Stimulated activated CD4-positive, alpha-beta T cell treated with anti-CD3 and anti-CD28 coated beads, TNF-alpha, amount 100 ng/mL, for 48 hours (primary cell): ENCODE measurements around the gene KIF2A.

Experiments
- DNase-seq, 3 donors: peaks; one replicate each; pipeline ENCODE4 v3.0.0-alpha.2; 2020; ENCODE audit warnings: low read depth in 3 of 3

The KIF2A gene

DNA sequence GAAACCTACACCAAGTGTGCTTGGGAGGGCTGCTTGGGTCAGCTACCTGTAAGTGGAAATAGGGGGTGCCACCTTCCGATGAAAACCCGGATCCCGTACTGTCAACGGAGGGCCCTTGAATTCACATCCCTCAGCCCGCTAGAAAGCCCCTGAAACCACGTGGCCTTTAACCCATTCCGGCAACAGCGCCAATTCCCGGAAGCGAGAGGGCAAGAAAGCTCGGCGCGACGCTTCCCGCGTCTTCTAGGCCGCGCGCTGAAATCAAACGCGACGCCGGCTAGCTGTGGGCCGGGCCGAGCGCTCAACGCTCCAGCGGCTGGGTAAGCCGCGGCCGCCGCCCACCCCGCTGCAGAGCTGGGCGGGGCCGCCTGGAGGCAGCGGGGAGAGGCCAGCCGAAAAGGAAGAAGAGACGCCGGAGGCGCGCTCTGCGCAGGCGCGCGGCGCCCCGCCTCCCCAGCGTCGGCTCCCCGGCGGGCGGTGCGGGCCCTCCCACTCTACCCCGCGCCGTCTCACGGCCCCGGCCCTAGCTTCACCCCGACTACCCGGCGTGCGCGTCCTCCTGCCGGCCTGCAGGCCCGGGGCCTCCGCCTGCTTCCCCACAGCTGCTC, at the start of gene KIF2A:
TSS of gene KIF2A (plus strand) at position 492 of the 608 bp plus-strand sequence. CDS start 267 bp downstream, outside the sequence.
- peak; percentile 84 to 90 (median 88) for DNase-seq

DNA sequence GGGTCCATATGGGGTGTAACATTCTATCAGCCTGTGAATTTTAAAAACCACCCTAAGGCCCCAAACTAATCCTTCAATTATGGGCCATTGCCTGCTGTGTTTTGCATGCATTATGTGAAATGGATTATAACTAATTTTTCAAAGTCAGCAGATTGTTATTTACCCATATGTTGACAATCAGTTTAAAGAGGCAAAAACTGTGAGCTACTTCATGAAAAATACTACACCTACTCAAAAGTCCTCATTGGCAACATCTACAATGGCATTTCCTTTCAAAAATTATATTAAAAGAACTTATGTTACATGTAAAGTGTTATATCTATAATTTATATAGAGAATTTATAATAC, 49.0 kb upstream of the KIF2A start:
- DNase-seq: no peak

DNA sequence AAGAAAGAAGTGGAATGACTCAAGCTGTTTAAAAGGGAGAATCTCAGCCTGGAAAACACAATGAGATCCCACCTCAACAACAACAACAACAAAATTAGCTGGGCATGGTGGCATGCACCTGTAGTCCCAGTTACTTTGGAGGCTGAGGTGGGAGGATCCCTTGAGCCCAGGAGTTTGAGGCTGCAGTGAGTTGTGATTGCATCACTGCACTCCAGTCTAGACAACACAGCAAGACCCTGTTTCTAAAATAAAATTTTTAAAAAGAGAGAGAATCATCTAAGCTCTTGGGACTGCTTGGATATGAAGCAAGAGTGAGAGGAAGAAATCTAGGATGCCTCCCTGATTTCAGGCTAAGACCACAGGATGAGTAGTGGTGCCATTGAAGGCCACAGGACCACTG, 47.4 kb upstream of the KIF2A start:
- no peak for DNase-seq

DNA sequence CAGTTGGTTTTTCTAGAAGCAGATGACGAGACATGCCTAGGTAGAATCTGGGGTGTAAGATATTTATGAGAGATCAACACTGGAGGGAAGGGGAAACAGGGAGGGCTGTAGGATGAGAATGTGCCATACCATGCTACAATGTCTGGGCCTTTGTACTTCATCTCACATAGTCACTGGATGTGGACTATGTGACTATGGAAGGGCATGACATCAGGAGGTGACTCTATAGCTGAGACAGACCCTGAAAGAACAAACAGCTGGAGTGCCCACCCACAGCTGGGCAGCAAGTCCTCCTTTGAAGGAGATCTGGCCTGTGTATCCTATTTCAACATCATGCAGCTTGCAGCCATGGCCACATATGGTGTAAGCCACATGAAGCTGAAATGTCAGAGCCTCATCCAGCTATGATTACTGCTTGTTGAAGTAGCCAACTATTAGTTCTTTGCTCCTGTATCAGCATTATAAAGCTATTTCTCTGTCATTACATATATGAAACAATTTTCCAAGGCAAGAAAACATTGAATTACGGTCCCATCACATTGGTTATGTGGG, 46.2 kb upstream of the KIF2A start:
- DNase-seq: no peak

DNA sequence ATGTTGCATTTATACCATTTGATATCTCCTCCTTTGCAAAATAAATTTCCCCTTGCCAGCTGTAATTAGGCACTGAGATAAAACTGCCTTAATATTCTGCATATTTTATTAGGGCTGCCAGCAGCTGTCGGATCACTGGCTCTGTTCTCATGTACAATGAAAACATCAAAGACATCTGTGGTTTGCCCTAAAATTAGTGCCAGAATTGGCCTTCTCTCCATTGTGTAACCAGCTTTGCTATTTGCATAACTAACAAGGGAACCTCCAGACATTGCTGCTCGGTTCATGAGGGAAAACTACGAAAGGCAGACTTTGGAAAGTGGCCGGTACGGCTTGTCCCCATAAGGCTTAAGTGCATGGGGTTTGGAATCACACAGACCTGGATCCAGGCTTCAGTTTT, 45.5 kb upstream of the KIF2A start:
- DNase-seq: no peak

DNA sequence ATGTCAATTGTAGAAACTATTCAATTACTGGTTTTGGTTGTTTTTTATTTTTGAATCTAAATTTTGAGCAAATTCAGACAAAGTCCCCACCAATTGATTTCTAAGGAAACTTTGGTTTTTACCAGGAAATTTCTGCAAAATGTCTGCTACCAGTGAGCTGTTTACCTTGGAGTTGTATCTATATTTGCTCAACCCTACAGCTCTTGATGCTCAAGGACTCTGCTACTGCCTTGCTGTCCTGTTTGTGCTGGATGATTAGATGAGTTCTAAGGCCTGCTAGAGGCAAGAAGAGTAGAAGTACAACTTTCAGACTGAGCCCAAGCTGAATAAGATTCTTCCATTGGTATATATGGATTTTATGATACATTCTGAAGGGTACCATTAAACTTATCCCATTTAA, 42.6 kb upstream of the KIF2A start:
- no peak for DNase-seq

DNA sequence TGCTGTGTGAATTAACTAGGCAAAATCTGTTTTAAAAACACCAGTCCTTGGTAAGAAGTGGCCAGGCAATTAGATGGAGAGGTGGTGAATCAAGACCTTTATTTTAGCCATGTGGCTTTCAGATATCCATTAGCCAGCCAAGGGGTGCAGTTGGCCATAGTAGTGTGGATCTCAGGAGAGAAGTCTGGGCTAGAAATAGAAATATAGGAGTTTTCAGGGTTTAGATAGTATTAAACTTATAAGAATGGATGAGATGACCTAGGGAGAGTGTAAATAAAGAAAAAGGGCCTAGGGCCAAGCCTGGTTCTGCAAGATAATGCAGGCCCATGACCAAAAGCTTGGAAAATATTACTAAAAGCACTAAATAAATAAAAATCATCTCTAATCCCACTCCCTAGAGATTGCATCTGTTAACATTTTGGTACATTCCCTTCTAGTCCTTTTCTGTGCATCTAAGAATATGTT, 40.3 kb upstream of the KIF2A start:
- no peak for DNase-seq

DNA sequence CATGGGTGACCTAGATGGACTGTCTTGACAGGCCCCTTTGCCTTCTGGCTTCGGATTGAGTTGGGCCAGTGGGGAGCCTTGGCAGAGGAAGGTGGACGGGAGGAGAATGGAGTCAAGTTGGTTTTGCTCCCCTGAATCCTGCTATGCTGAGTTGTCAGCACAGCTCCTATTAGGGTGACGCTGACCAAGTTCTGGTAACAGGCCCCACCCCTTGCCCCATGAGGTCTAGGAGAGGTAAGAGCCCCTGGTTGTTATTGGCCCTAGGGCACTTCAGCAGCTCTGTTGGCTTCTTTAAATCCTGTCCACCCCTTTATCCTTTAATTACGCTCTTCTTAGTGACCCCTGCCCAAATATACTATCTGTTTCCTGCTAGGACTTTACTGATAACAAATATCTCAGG, 39.4 kb upstream of the KIF2A start:
- no peak for DNase-seq

DNA sequence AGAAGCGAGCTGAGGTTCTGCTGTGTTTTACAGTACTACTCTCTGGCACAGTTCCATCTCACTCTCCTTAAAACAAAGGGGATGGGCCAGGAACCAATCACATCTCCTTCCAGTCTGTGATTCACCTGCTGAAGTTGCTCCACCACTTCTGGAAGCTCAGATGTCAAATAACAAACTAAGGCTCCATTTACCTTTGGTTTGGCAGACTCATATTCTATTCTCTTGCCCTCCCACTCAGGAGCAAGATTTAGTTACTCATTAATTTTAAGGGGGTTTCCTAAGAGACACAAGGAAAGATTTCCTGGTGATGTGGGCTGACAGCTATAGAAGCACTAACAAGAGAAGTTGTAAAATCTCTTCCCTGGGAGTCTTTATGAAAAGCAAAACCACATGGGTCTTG, 37.8 kb upstream of the KIF2A start:
- DNase-seq: no peak

DNA sequence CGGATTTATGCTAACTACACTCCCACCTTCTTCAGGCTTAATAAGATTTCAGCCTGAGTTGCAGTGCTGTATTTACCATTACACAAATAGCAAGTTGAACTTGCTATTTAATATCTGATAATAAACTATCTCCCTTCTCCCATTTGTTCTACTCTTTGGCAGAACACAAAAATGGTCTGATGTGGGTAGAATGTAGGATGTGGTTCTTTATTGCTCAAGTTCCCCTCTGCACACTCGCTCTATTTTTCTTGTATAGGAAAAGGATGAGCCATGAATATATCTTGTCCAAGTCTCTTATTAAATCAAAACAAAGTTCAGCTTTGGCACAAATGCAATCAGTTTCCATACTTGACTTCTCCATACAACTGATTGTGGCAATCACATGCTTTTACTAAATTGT, 37.2 kb upstream of the KIF2A start:
- no peak for DNase-seq

DNA sequence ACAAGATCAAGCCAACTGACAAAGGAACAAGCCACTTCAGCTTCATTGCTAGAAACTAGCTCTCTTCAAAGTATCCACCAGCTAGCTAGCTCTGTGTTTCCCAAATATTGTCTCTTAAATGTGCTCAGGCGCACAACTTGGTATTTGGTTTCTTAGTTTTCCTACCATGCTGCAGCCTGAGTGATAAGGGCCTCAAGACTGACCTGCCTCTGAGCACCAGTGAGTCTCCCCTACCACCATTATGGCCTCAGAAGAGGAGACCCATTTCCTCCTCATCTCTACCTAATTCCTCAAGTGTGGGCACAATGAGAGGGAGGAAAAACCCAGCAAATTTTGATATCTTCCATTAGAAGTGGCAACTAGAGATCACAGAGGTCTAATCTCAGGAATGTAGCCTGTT, 34.6 kb upstream of the KIF2A start:
- no peak for DNase-seq

DNA sequence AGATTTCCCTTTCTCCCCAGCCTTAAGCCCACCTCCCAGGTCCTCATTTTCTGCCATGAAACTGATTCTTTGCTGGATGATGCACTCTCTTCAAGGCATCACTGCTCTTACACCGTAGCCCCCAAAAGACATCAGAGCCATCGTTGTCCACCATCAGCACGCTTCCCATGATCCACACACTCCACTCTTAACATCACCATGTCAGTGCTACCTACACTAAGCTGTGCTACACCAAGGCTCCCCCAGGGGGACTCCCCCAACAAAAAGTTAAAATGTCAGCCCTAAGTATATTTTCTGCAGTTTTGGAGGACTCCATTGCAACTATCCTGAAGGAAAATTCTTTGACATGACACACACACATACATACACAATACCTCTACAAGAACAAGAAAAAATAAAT, 34.1 kb upstream of the KIF2A start:
- no peak for DNase-seq

DNA sequence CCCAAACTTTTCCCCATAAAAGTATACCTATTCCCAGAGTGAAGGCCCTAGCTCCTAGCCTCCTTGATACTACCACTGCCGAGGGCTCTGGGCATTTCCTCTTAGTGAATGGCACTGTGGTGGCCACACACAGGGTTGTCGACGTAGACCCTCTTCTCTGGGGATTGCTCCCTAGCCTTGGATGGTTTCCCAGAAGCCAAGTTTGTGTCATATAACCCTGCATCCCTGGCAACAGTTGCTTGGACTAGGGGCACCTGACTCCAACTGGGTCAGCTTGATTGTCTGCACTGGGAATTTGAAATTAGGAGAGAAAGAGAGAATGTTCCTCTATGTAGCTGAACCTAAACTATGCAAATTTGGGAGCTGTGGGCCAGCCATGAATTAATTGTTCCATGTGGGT, 32.3 kb upstream of the KIF2A start:
- DNase-seq: no peak

DNA sequence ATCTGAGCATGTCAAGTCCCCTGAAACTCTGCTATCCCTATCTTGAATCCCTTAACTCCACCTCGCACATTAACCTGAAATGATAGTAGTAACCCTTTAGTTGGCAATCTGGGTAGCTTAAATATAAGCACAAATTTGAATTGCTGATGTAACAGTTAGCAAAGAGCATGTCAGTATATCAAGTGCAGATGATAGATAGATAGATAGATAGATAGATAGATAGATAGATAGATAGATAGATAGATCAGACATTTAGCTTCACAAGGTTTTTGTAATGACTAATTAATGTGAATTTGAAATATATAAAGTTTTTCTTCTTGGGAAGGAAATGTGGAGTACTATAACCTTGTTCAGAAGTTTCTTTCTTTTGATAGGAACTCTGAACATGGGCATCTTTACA, 30.4 kb upstream of the KIF2A start:
- DNase-seq: no peak

DNA sequence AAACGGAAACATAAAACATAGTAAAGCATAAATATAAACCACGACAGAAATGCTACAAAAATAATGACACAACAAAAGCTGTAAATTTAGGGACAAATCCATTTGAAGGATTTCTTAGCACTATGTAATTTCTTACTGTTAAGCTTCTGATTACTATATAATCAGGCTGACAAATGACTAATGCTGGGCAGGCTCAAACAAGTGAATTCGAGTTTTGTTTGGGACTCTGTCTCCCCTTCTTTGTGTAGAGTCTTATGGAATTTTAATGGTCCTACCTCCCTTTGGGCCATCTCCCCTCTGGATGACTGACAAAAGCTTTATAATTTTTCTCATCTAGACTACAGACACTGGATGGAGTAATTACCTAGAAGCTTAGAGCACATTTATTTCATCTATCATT, 24.6 kb upstream of the KIF2A start:
- DNase-seq: no peak

DNA sequence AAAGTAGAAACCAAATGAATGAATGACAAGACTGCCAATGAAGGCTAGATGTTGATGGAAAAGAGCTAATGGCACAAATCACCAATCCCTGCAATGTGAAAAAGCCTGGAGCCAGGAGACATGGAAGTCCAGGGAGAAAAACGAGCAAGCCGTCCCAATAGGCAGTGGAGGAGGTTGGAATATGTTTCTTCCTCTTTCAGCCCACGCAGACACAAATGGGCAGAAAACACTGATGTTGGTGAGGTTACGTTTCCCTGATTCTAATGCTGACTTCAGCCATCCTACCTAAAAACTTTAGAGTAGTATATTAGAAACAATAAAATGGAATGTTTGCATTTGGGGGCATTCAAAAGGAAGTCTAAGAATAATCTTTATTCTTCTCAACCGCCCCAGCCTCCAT, 23.9 kb upstream of the KIF2A start:
- no peak for DNase-seq

DNA sequence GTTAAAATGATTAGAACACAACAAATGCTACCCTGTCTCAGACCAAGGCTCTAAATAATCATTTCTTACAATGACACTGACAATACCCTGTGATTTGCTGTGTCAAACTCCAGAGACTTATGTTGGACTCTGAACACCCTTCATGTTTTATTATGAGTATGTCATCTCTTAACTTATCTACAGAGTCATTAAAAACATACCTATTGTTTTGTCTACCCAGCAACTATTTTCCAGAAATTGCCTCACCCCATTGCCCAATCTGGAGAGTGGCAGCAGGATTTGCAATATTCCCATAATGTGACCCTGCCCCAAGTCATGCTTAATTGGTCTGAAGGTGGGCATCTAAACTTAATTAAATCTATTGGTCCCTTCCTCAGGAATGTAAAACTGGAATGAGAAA, 23.0 kb upstream of the KIF2A start:
- DNase-seq: no peak

DNA sequence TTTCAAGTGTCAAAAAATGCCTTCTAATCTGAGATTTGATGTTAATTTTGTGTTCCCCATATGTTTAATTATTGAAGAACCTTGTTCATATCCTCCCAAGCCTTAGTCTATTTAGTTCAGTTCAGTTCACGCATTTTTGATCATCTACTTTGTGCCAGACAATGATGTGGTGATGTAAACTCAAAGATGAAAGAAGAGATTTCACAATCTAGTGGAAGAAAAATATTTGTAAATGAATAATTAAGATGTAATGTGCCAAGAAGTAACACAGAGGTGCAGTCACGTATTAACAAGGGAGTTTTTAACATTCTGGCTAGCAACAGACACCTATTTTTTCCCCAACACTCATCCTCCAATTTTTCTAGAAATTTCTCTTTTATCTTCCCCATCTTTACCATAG, 22.1 kb upstream of the KIF2A start:
- DNase-seq: no peak

DNA sequence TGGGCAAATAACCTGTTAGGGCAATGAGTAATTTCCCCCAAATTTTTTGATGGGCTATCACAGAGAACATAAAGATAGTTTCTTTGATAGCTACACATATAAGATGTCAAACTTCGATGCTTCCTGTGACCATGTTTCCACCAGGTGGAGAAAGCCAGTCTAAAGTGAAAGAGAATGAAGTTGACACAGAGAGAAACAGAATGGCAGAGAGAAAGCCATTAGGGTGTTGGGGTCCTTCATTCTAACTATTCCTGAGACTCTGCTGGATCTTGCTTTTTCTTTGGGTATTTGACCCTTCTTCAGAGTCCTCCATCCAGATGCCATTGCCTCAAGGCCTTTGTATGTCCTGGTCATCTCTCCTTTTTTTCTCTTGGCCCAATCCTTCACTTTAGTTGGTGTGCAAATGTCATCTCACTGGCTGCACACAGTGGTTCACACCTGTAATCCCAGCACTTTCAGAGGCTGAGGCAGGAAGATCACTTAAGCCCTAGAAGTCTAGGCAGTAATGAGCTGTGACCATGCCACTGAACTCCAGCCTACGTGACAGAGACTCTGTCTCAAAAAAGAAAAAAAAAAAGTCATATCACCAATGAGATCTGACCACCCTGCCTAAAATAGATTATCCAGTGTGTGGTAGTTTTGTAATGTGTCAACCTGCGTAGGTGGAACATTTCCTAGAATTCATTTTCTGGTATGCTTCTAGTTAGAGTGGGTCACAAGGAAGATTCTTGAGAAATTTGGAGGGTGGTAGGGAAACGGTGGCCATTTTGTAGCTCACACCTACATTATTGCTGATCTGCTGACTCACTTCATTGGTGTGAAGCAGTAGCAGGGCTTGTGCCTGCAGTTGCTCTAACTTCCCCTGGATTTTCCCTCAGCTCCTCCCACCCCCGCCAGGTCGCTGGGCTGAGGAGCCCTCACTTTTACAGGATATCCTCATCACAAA, 20.8 kb upstream of the KIF2A start:
- DNase-seq: peak; percentile 62 to 70 (median 68)

DNA sequence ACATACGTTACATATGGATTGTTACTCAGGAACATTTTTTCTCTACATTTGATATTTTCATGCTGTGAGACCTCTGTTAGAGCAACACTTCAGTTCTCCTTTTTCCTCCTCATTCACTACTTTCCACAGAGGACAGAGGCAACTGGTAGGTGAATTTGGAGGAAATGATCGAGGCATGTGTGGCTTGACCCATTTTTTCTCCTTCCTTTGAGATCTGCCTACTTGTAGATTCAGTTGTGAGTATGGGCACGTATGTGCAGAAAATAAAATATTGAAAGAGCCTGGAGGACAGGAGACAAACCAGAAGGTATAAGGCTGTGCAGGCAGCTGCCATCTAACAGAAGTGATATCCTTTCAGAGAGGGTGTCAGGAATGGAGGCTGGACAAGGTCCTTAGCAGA, 19.2 kb upstream of the KIF2A start:
- no peak for DNase-seq

DNA sequence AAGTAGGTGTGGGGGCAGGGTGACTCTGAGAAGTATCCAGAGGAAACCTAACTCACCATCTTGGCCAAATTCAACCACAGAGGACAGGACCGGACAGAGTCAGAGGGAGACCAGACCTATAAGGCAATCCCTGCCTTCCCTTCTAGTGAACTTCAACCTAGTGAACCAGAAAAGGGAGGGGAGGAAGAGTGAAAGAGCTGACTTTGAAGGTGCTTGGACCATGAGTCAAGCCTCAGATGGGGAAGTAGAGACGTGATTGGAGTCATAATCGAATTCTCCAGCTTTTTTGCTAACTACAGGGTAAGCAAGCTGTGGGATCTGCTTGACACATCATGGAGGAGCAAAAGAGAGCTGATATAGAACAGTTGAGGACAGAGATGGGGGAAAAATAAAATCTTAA, 18.8 kb upstream of the KIF2A start:
- DNase-seq: no peak

DNA sequence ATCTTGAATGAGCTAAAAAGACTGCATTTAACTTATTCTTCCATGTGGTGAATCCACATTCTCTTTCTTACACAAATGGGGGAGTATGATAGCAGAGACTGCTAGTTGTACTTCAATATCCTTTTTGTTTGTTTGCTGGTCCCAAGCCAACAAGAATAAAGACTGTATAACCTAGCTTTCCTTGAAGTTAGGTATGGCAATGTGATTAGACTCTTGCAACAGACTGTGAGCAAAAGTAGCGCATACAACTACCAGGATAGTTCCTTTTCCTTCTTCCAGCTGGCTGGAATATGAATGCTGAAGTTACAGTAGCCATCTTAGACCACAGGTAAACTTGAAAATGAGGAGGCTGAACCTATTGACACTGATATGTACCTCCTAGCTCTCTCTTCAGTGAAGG, 17.9 kb upstream of the KIF2A start:
- DNase-seq: no peak

DNA sequence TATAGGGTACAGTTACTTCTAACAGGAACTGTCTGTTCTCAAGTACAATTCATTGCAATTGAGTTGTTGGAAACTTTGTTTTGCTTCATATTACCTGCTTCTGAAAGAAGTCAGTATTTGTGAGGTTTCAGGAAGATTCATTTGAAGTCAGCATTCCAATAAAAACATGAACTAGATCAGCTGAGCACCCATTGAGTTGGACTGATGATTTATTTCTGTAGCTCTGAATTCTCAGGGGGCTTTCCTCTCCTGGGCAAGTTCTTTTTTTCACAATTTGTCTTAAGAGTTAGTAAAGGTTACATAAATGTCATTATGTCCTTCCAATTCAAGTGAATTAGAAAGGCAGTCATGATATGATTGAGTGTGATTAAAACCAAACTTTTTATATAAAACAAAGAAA, 16.2 kb upstream of the KIF2A start:
- no peak for DNase-seq
